Measurements from ENCODE around the gene PAK4.

DNA sequence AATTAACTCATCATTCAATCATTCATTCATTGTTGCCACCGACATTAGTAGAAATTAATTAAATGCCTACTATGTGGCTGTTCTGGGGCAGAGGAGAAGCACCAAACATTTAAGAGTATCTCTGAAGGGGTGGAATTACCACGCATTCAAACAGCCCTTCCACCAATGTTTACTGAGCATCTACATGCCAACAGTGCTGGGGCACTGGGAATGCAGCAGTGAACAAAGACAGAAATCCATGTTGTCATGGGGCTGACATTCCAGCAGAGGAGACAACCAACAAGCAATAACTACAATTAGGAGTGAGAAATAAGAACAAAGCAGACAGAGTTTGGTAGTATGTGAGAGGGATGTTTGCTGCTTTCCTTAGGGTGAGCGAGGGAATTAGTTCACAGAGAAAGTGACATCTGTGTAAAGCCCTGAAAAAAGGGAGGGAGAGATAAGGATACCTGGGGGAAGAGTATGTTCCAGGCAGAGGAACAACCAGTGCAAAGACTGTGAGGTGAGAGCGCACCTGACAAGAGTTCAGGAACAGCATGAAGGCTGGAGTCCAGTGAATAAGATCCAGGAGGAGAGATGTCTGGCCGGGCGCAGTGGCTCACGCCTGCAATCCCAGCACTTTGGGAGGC is 1.3 kb upstream of the PAK4 start:
- TF ChIP-seq, protein P1, sequence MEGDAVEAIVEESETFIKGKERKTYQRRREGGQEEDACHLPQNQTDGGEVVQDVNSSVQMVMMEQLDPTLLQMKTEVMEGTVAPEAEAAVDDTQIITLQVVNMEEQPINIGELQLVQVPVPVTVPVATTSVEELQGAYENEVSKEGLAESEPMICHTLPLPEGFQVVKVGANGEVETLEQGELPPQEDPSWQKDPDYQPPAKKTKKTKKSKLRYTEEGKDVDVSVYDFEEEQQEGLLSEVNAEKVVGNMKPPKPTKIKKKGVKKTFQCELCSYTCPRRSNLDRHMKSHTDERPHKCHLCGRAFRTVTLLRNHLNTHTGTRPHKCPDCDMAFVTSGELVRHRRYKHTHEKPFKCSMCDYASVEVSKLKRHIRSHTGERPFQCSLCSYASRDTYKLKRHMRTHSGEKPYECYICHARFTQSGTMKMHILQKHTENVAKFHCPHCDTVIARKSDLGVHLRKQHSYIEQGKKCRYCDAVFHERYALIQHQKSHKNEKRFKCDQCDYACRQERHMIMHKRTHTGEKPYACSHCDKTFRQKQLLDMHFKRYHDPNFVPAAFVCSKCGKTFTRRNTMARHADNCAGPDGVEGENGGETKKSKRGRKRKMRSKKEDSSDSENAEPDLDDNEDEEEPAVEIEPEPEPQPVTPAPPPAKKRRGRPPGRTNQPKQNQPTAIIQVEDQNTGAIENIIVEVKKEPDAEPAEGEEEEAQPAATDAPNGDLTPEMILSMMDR (IDR thresholded peaks at IDR 0.05 in 2 of 3, conservative IDR thresholded peaks at IDR 0.05 in 1 of 3; ENCODE audit: insufficient read depth in 2 of 3, low read depth in 1 of 3, low read length in 3 of 3): no peak
- TF ChIP-seq FOS (IDR thresholded peaks at IDR 0.05; ENCODE audit: extremely low read depth, insufficient read length) (no peak), POLR2A (conservative IDR thresholded peaks at IDR 0.05) (no peak)
- TF ChIP-seq, protein P2, sequence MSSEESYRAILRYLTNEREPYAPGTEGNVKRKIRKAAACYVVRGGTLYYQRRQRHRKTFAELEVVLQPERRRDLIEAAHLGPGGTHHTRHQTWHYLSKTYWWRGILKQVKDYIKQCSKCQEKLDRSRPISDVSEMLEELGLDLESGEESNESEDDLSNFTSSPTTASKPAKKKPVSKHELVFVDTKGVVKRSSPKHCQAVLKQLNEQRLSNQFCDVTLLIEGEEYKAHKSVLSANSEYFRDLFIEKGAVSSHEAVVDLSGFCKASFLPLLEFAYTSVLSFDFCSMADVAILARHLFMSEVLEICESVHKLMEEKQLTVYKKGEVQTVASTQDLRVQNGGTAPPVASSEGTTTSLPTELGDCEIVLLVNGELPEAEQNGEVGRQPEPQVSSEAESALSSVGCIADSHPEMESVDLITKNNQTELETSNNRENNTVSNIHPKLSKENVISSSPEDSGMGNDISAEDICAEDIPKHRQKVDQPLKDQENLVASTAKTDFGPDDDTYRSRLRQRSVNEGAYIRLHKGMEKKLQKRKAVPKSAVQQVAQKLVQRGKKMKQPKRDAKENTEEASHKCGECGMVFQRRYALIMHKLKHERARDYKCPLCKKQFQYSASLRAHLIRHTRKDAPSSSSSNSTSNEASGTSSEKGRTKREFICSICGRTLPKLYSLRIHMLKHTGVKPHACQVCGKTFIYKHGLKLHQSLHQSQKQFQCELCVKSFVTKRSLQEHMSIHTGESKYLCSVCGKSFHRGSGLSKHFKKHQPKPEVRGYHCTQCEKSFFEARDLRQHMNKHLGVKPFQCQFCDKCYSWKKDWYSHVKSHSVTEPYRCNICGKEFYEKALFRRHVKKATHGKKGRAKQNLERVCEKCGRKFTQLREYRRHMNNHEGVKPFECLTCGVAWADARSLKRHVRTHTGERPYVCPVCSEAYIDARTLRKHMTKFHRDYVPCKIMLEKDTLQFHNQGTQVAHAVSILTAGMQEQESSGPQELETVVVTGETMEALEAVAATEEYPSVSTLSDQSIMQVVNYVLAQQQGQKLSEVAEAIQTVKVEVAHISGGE (CRISPR knock-in tag; IDR thresholded peaks at IDR 0.05): no peak
